Measurements from ENCODE around the gene SLC6A9. TPM values are rescaled to one million over a fixed set of nuclear protein-coding genes. Genes with fewer than 3 reads are reported as not detected.

The SLC6A9 gene
- total and polyA plus RNA-seq, 2 of the 8 experiments (the other 6 are each of a cell fraction or from before 2014, with no cell fraction given): 20.2 to 24.2 TPM

DNA sequence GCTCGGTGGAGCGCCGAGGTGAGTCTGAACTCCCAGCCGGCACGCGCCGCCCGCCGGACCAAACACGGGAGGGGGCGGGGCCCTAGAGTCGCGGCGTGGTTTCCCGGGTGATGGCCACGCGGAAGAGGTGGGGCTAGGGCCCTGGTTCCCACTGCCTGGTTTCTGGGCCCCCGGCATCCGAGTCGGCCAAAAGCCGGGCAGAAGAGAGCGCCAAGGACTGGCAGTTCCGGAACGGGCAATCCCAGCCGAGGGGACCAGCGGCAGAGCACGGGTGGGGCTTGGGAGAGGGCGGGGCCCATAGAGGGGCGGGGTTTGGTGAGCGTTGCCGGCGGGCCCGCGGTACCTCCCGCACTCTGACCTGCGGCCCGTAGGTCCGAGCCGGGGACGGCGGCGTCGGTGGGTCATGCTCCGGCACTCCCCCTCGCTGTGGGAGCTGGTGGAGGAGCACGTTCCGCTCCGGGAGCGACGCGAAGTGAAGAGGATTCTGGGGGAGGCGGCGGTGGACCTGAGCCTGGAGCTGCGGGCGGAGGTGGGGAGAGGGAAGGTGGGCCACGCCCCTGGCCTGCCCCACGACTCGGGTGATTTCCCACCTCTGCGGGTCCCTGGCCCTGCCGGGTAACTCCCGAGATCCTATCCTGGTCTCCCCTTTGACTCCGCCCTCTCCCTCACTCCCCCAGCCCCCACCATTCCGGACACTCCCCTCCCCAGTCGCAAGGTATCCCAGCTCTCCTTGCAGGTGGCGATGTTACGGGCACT, 39.6 kb downstream of the SLC6A9 start, which contains the start of gene CCDC24:
Gene CCDC24, plus strand, starts transcription at position 124 of the 756 bp plus-strand sequence. Its CDS starts 280 bp downstream, at position 404.
- Histone ChIP-seq H3K18ac (ENCODE audit: extremely low read depth, low read length) (peak within 1 kb of the TSS; percentile 87), H3K56ac (replicated peaks; ENCODE audit: insufficient read length, low read depth, low read length) (peak within 1 kb of the TSS; percentile 81), H3K4me1 (replicated peaks in 1 of 4; ENCODE audit: control insufficient read depth in 3 of 4, insufficient read depth in 4 of 4, low read length in 3 of 4) (peaks cover 0 to 5% (median 4%) of the 10 kb centered on the region in 4 experiments; a peak in 5 of 7 replicates), H2BK120ac (replicated peaks; ENCODE audit: low read depth, low read length) (no peak within 1 kb of the TSS), H3K14ac (ENCODE audit: insufficient read length) (no peak within 1 kb of the TSS), H2BK12ac (ENCODE audit: low read depth, low read length) (peak within 1 kb of the TSS; percentile 9; the same call in 1 of the 2 replicates), H2AK5ac (ENCODE audit: low read depth, low read length) (0 out of 2 replicates have a peak within 1 kb of the TSS, but pooled peaks have one; percentile 53), H3K4me3 (ENCODE audit: extremely low read depth in 1 of 4, insufficient read depth in 2 of 4, low read depth in 3 of 4, low read length in 4 of 4) (peak within 1 kb of the TSS; percentile 48 to 72 (median 64)), H3K27ac (ENCODE audit: low read depth, low read length) (no peak within 1 kb of the TSS), H3K79me2 (ENCODE audit: control insufficient read depth in 1 of 2, insufficient read depth in 2 of 2, low read length in 2 of 2) (no peaks in the 10 kb centered on the region), H3K36me3 (ENCODE audit: control insufficient read depth in 2 of 4, insufficient read depth in 4 of 4, low read length in 3 of 4) (peaks cover 0 to 2% (median 0%) of the 10 kb centered on the region in 4 experiments; a peak in 1 of 8 replicates), H2BK5ac (ENCODE audit: low read depth, low read length) (peak within 1 kb of the TSS; percentile 88; the same call in 1 of the 2 replicates), H4K5ac (ENCODE audit: insufficient read length, low read depth, low read length) (peak within 1 kb of the TSS; percentile 85), H2AFZ (ENCODE audit: low read length) (no peak within 1 kb of the TSS), H3K4me2 (ENCODE audit: insufficient read depth in 1 of 2, low read depth in 2 of 2, low read length in 2 of 2) (peak within 1 kb of the TSS; percentile 92 to 96), H3K23ac (ENCODE audit: insufficient read length) (no peak within 1 kb of the TSS), H2BK15ac (ENCODE audit: low read length) (no peak within 1 kb of the TSS), H4K20me1 (replicated peaks in 1 of 2; ENCODE audit: control insufficient read depth in 1 of 2, insufficient read depth in 2 of 2, low read length in 2 of 2) (peaks cover 2% of the 10 kb centered on the region in 2 experiments), H4K91ac (replicated peaks; ENCODE audit: insufficient read length, low read length) (peak within 1 kb of the TSS; percentile 87), H3K79me1 (ENCODE audit: low read depth, low read length) (no peaks in the 10 kb centered on the region), H3K9me3 (ENCODE audit: insufficient read depth in 2 of 2, low read depth in 1 of 2, low read length in 1 of 2) (no peaks in the 10 kb centered on the region), H4K8ac (ENCODE audit: extremely low read depth, insufficient read depth, low read length) (peak within 1 kb of the TSS; percentile 79), H3K27me3 (replicated peaks in 1 of 4; ENCODE audit: control insufficient read depth in 3 of 4, extremely low read depth in 1 of 4, insufficient read depth in 3 of 4, low read length in 3 of 4) (no peaks in the 10 kb centered on the region), H3K9ac (replicated peaks in 1 of 4; ENCODE audit: extremely low read depth in 1 of 4, low read depth in 3 of 4, low read length in 3 of 4) (peak within 1 kb of the TSS; percentile 14 to 54 (median 33); a peak in 5 of 7 replicates), H3K4ac (replicated peaks; ENCODE audit: insufficient read length, low read depth, low read length) (peak within 1 kb of the TSS; percentile 64), H3K23me2 (ENCODE audit: low read depth, low read length) (peaks cover 12% of the 10 kb centered on the region; the same call in 1 of the 2 replicates), H2BK20ac (ENCODE audit: low read length) (no peak within 1 kb of the TSS)
- FAIRE-seq (no peak), DNase-seq (ENCODE audit: low read depth in 1 of 2, low spot score in 2 of 2) (peak in 1 of 2 experiments; percentile 92)
- ChIA-PET POLR2A (ENCODE audit: partially characterized antibody) (interaction anchor here (0.6 to 13.6 kb wide), 17 partner anchors 9 to 815 kb away, joined by 3 to 189 read pairs (median 4); partner anchors contain the start of genes ATP6V0B, B4GALT2, DPH2 and IPO13), CTCF (ENCODE audit: partially characterized antibody) (interaction anchor here (0.6 to 21.8 kb wide), 13 partner anchors 11 to 228 kb away, joined by 3 to 478 read pairs (median 5); partner anchors contain the start of genes ATP6V0B and SLC6A9)
- WGBS, 2 experiments (ENCODE audit: extremely low coverage in 1 of 2, insufficient coverage in 1 of 2, insufficient read length in 1 of 2, insufficient replicate concordance in 2 of 2, low coverage in 1 of 2, low lambda C conversion rate in 2 of 2, missing lambda C conversion rate in 1 of 2): 3% methylated on average over 26 of the region's 66 CpGs; no CpG with 5 or more reads in 1 of the 2 experiments
- TF ChIP-seq PHF8 (conservative IDR thresholded peaks at IDR 0.05; ENCODE audit: low read depth, low read length) (peak; percentile 52), TCF12 (IDR thresholded peaks at IDR 0.05; ENCODE audit: low read depth, low read length) (no peak), CBX8 (IDR thresholded peaks at IDR 0.05; ENCODE audit: borderline replicate concordance, low read depth, low read length) (no peak), KDM4A (IDR thresholded peaks at IDR 0.05; ENCODE audit: low read depth, low read length, severe bottlenecking) (no peak), JUN (IDR thresholded peaks at IDR 0.05; ENCODE audit: low read depth, low read length) (no peak), MAFK (IDR thresholded peaks at IDR 0.05; ENCODE audit: low read depth, low read length) (no peak), ATF2 (IDR thresholded peaks at IDR 0.05; ENCODE audit: low read length) (no peak), SRF (IDR thresholded peaks at IDR 0.05; ENCODE audit: low read depth, low read length) (no peak)
- TF ChIP-seq, protein P1, sequence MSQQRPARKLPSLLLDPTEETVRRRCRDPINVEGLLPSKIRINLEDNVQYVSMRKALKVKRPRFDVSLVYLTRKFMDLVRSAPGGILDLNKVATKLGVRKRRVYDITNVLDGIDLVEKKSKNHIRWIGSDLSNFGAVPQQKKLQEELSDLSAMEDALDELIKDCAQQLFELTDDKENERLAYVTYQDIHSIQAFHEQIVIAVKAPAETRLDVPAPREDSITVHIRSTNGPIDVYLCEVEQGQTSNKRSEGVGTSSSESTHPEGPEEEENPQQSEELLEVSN (IDR thresholded peaks at IDR 0.05): no peak

Data from H1 (cell line).